Measurements from ENCODE around the gene AMOTL1.
"Not testable (repeated sequence)": the region's sequence is repeated elsewhere in the genome, so short reads cannot be mapped to it uniquely, and the experiment has no call there.

AMOTL1 gene

DNA sequence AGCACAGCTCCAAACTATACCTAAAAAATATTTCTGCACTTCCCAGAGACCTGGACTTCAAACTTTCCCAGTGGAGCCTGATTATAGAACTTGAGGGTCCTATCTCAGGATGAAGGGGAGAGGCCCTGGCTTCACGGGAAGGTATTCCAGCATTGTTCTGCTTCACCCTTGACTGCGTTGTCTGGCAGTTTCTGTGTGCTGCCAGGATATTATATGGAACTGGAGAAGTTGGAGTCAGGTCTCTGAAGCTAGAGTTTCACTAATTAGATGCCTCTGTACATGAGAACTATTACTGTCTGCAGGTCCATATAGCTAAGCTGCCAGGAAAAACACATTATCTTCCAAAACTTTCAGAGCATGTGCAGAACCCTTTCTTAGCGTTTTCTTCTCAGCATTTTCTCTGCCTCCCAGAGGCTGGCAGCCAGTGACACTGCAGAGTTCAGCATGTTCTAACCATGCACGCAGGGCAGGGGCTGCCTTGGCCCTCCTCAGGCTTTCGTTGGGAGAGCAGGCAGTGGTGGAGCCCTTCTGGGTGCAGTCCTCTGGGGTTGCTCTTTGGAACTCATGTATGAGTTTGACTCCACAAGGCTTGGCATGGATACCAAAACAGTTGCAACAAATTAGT lies 105.9 kb downstream of the AMOTL1 start:
- DNase-seq, result no peak

DNA sequence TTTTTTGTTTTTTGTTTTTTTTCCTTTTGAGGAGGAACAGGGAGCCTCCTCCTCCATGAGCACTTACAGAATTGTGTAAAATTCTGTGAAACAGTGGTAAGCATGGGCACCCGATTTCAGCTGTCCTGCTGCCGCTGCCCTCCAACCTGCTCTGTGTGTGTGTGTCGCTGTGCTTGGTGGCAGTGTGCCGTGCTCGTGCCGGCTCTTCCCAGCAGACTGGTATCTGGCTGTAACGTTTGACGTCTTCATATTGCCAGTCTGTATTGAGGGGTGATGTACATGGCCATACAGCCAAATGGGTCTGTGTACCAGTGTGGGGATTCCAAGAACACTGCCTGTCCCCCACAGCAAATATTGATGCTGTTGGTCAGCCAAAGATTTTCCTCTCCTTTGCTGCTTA lies 108.1 kb downstream of the AMOTL1 start:
- no peak for DNase-seq

DNA sequence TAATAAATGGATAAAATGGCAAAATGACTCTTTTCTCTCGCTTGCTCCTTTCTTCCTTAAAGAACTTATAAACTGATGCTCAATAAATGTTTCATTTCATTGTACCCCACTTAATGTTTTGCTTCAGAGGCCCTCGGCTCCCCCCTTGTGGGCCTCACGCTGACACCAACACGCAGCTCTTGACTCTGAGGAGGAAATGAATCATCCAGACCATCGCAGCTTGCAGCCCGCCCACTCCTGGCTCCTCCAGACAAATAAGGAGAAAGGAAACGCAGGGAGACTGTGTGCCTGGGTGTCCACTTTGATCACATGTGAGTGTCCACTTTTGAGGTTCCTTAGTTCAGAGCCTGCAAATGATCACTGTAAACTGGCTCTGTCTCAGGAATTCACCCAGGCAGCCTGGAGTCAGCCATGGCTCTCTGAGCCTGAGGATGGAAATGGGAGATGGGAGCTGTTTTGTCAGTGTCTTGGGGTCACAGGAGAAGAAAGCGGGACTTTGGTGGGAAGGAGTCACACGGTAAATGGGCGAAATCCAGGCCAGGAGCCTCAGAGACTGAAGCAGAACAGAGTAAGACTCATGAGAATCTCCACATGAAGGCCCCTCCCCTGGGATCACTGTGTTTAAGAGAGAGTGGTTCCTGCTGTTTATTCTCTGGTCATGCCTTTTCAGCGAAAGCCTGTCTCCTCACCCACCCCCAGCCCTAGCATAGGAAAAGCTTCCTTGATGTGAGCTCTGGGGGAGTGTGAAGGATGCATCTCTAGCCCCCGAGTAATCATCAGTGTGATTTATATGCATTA lies 108.7 kb downstream of the AMOTL1 start:
- peak in 35 of 56 donors; percentile 8 to 65 (median 29) for DNase-seq

DNA sequence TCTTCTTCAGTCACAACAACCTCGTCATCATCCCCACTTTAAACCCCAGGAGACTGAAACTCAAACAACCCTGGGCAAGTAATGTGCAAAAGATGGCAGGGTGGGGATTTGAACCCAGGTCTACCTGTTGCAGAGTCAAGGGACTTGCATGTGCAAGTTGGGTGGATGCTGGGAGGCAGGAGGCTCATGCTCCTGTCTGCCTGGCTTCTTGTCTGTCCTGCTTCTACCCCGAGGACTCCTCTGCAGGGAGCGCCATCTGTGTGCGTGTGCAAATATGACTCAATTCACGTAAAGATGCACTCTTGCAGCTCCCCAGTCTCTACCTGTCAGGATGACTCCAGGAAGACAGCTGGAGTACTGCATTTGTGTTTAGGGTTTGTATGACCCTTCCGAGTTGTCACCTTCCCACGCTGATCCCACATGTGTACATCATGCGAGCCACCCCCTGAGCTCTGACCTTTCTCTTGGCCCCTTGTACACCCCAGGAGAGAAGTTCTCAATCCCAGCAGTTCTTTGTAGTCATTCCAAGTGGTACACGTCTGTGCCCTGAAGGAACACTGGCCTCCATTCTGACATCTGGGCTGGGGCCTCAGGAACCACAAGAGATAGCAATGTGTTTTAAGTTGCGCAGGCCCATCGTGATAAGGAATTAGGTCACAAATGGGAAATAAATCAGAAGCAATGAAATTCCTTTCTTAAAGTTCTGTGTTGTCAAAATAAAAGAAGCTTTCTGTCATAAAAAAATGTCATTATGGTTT lies 109.5 kb downstream of the AMOTL1 start:
- DNase-seq, result no peak

DNA sequence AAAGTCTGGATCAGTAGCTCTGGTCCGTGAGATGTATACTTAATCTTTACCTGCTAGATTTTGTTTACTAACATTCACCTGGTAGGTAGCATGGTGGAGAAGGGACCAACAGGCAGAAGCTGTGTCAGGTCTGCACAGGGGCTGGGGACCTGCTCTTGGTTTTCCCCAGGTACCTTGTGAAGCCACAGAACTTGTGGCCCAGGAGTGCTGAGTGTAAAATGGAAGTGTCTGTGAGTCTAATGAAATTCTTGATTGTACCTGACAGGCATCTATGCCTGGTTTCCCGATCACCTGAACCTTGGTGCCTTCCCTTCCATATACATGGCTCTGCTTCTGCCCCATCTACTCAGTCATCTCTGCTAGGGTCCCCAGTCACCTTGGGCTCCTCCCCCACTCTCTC lies 110.8 kb downstream of the AMOTL1 start:
- no peak for DNase-seq

DNA sequence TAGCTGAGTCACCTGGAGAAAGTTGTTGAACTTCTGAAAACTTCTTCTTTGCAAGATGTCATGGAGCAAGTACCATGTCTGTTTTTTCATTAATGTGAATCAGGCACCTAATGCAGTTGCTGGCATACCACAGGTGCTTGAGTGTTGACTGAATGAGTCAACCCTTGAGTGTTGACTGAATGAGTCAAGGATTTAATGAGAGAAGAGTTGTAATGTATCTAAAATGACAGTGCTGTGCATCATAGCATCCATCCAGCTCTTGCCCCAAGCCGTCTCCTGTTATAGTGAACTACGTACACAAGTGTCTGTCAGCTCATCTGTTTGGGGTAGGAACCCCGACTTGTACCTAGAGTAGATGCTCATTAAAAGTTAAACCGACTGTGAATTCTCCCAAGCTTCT lies 112.1 kb downstream of the AMOTL1 start:
- no peak for DNase-seq

GRCh38 chr11:94882931-94883330 lies 114.8 kb downstream of the AMOTL1 start:
- no peak for DNase-seq

GRCh38 chr11:94883878-94884277 lies 115.7 kb downstream of the AMOTL1 start:
- no peak for DNase-seq

DNA sequence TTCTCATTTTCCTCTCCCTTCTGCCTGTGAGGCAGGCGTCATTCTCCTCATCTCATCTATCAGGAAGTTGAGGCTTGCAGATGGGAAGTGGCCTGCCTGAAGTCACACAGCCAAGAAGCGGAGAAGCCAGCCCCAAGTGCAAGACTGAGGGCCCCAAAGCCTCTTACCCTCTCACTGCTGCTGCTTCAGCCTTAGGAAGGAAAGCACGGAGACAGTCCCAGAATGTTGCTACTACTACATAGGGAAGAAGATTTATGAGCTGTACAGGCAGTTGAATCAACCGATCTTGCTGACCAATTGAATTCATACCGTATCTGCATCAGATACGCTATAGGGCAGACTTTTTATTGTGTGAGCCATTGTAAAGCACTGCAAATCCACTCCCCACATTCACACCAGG lies 116.2 kb downstream of the AMOTL1 start:
- peak in 2 of 56 donors; percentile 3 to 10 for DNase-seq

- no peak for DNase-seq
Measured at GRCh38 chr11:94885133-94885532, 117.0 kb downstream of the AMOTL1 start.

DNA sequence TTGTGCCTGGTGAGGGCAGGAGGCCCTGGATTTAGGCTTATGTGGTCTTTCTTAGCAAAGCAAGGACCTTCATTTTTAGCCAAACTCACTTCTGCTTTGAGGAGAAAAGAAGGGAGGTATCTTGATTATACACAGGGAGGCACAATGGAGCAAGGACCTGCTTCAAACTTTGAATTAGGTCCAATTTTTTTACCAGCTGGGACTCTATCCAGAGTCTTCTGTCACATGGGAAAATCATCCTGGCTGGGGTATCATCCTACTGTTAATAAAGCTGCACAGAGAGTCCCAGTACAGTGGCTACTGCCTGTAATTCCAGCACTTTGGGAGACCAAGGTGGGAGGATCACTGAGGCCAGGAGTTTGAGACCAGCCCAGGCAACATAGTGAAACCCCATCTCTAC lies 117.4 kb downstream of the AMOTL1 start:
- no peak for DNase-seq

GRCh38 chr11:94888204-94888603 lies 120.0 kb downstream of the AMOTL1 start:
- DNase-seq, result no peak

GRCh38 chr11:94895451-94895850 lies 127.3 kb downstream of the AMOTL1 start:
- no peak for DNase-seq

DNA sequence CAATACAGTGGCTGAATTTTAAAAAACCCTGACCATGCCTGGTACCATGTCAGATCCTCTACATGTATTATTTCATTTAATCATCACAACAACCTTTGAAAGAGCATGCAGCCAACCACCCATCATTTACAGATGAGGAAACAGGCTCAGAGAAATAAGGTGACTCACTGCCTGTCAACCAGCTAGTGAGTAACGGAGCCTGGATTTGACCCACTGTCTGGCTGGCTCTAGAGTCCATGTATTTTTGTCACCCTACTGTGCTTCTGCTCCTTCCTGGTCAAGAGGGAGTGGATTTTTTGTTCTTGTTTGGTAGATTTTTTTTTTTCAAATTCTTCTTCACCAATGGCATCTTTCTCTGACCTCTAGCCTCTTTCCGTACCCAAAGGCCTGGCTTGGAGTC lies 127.8 kb downstream of the AMOTL1 start:
- no peak for DNase-seq

DNA sequence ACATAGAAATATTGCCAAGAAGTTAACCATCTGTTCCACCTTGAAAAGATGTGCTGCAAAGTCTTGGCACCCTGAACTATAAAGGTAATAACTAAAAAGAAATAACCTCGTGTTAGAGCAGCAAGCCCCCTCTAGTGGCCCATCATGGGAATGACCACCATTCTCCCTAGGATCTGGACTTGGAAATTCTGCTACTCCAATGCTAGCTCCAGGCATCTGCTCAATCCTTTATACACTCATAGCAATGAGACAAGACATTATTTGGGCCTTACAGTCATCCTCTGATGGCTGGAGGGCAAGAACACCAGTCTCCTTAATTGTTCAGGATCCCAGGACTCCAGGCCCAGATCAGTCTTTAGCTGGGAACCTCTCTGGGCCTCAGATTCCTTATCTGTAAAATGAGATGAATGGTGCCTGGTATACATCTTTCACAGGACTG lies 129.2 kb downstream of the AMOTL1 start:
- peak in 26 of 56 donors; percentile 5 to 67 (median 22) for DNase-seq

- no peak for DNase-seq
Measured at GRCh38 chr11:94907226-94907625, 139.1 kb downstream of the AMOTL1 start.

DNA sequence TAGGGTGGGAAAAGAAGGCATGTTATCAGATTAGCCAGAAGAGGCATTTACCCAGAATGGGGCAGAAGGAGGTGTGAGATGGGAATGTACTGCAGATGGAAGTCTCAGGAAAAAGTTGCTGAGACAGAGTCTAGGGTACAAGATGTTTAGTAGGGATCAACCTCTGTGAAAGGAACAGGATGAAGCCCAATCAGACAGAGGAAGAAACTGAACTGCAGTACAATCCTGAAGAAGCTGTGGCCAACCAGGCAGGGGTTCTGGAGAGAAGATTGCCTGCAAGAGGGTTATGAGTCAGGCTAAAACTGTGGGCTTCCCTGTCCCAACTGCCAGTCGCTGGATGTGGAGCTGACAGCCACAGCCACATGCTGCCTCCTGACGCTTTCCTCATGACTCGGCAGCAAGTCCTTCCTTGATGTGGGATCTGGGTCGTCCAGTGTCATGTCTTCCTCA lies 141.2 kb downstream of the AMOTL1 start:
- DNase-seq, result no peak

- no peak for DNase-seq
Measured at GRCh38 chr11:94910270-94910669, 142.1 kb downstream of the AMOTL1 start.

- DNase-seq, result no peak
Measured at GRCh38 chr11:94910779-94911178, 142.6 kb downstream of the AMOTL1 start.

GRCh38 chr11:94912806-94913205 lies 144.7 kb downstream of the AMOTL1 start:
- DNase-seq, result peak in 2 of 56 donors; percentile 12

GRCh38 chr11:94913718-94914394 lies 145.7 kb downstream of the AMOTL1 start:
- DNase-seq, result not testable (repeated sequence)

- no peak for DNase-seq
Measured at GRCh38 chr11:94920311-94920710, 152.2 kb downstream of the AMOTL1 start.
